SK-N-MC (cell line): ENCODE measurements around the gene SPATA46.

Experiments
- EZH2 ChIP-seq: fragments of 200-600 bp; sonication (generic); IDR thresholded peaks from one replicate; pipeline ENCODE4 v1.6.1; 2017; ENCODE audit warnings: antibody characterized with exemption
- FOXP2 ChIP-seq: optimal IDR thresholded peaks from 2 replicates; pipeline ENCODE3; 2011; ENCODE audit warnings: mild to moderate bottlenecking, moderate library complexity; ENCODE audit not compliant: insufficient read depth; ENCODE audit errors: extremely low read length, control extremely low read depth
- POLR2AphosphoS5 ChIP-seq: IDR thresholded peaks from 2 replicates; pipeline ENCODE4 v1.6.1; 2012; ENCODE audit warnings: mild to moderate bottlenecking, low read depth, low read length, borderline replicate concordance

- no peak for TF ChIP-seq EZH2
- TF ChIP-seq POLR2AphosphoS5: no peak
- no peak for TF ChIP-seq FOXP2
Observed at GRCh38 chr1:162370161-162370560, 6.5 kb downstream of the SPATA46 start.
